Body of pancreas (tissue), 4 donors: ENCODE data around the gene CRACR2A. TPM values are rescaled to one million over a fixed set of nuclear protein-coding genes. Genes with fewer than 3 reads are reported as not detected.

Source experiments
- ATAC-seq: fragments of 150-250 bp; one replicate; pipeline ENCODE4 v1.9.1; 2016
- DNase-seq, 4 donors: peaks; one replicate each; pipeline ENCODE4 v3.0.0-alpha.2; 2019
- H3K27ac ChIP-seq, 4 donors: fragments of 200-600 bp; sonication (generic); 1 replicate in 3 of 4; 2 replicates in 1 of 4; pipeline versions ENCODE4 v1.5.1 to v1.6.1; 2016 to 2019; ENCODE audit warnings: mild to moderate bottlenecking in 1 of 4, mixed read lengths in 1 of 4, moderate library complexity in 1 of 4
- H3K27me3 ChIP-seq, 2 donors: fragments of 200-600 bp; sonication (generic); one replicate each; pipeline ENCODE4 v1.6.0; 2016; ENCODE audit warnings: mild to moderate bottlenecking in 1 of 2
- H3K36me3 ChIP-seq, 2 donors: fragments of 200-600 bp; sonication (generic); replicated peaks in 1 of 2; 2 replicates each; pipeline ENCODE4 v1.5.1; 2016; ENCODE audit warnings: low read depth in 2 of 2; ENCODE audit not compliant: insufficient read depth in 1 of 2
- H3K4me1 ChIP-seq: fragments of 200-600 bp; sonication (generic); one replicate; pipeline ENCODE4 v1.6.0; 2016
- H3K4me3 ChIP-seq, 2 donors: fragments of 200-600 bp; sonication (generic); 1 replicate in 1 of 2; 2 replicates in 1 of 2; pipeline ENCODE4 v1.5.1; 2016 to 2019
- H3K9me3 ChIP-seq, 3 donors: fragments of 200-600 bp; sonication (generic); 1 replicate in 2 of 3; 2 replicates in 1 of 3; pipeline ENCODE4 v1.5.1; 2016
- POLR2A ChIP-seq, 3 donors: fragments of 450-650 bp; IDR thresholded peaks; one replicate each; pipeline ENCODE4 v1.6.1; 2016; ENCODE audit warnings: antibody characterized with exemption in 3 of 3, mild to moderate bottlenecking in 2 of 3
- WGBS, 2 donors: methylation state at CpG; one replicate each; pipeline ENCODE4 v1.1.5; 2017; 5-methylcytosine and 5-hydroxymethylcytosine counted together
- intact Hi-C: fragments of 100-400 bp; cut with DNase I; formaldehyde crosslinking; loops from one replicate; pipeline ENCODE4 v1.15.1; 2023
- total RNA-seq, 2 donors: library from RNA; depleted of rRNA; stranded (reverse); fragments of >200 nt; gene quantifications; one replicate each; pipeline ENCODE4 v1.1.0, GENCODE V29; 2016
- TF ChIP-seq, protein P1 (sequence below), 7 experiments: fragments of 450-650 bp in 4 of 7; fragments of 200-600 bp in 3 of 7; sonication (generic) in 3 of 7; IDR thresholded peaks; one replicate each; pipeline ENCODE4 v1.5.1; 2016 to 2019; ENCODE audit warnings: antibody characterized with exemption in 7 of 7

Gene CRACR2A, protein sequence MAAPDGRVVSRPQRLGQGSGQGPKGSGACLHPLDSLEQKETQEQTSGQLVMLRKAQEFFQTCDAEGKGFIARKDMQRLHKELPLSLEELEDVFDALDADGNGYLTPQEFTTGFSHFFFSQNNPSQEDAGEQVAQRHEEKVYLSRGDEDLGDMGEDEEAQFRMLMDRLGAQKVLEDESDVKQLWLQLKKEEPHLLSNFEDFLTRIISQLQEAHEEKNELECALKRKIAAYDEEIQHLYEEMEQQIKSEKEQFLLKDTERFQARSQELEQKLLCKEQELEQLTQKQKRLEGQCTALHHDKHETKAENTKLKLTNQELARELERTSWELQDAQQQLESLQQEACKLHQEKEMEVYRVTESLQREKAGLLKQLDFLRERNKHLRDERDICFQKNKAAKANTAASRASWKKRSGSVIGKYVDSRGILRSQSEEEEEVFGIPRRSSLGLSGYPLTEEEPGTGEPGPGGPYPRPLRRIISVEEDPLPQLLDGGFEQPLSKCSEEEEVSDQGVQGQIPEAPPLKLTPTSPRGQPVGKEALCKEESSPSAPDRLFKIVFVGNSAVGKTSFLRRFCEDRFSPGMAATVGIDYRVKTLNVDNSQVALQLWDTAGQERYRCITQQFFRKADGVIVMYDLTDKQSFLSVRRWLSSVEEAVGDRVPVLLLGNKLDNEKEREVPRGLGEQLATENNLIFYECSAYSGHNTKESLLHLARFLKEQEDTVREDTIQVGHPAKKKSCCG
- 10 to 100 TPM in 1 of 2 donors, 1 to 10 TPM in 1; 7.0 to 13.8 TPM for total RNA-seq

DNA sequence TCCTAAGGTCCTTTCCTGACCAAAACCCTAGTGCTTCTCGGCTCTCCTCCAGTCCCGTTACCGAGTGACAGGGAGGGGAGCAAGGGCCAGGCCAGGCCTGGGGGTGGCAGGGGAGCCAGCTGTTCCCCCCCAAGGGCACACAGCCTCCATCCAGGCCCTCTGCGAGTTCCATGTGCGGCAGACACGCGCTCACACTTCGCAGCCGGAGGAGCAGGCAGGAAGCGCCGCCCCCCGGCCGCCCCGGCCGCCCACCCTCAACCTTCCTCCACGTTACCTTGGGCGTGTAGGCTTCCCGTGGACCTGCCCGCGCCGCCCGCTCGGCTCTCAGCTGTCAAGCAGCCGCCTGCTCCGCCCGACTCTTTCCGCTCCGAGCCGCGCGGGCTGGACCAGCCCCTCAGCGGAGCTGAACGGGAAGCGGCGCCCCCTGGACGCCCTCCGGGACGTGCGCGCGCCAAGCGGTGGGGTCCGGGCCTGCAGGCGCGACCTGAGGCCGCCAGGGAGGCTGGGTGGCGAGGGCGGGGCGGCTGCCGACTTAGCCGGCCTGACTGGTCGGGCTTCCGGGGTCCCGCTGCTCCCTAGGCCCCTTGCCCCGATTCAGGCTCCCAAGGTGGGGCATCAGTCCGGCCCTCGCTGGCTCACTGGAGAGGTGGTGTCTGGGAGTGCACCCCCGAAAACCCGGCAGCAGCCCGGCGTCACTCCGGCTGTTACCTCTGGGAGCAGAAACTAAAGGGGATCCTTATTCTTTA, at the start of gene CRACR2A:
Gene CRACR2A, minus strand, starts transcription at position 369 of the 746 bp plus-strand sequence. CDS start 56,110 bp downstream, outside the sequence.
- WGBS, 2 donors = 7 to 70% methylated on average over 9 to 47 of the region's 62 CpGs
- peak within 1 kb of the TSS; percentile 17 to 26 for H3K4me3 ChIP-seq
- peak within 1 kb of the TSS; percentile 50 to 72 (median 69) for H3K27ac ChIP-seq
- H3K9me3 ChIP-seq = no peaks in the 10 kb centered on the region
- H3K36me3 ChIP-seq = no peaks in the 10 kb centered on the region
- intact Hi-C loops = no loop called here
- peak in 2 of 3 donors; percentile 21 to 36 for TF ChIP-seq POLR2A (IDR thresholded peaks at IDR 0.05)
- TF ChIP-seq, protein P1, sequence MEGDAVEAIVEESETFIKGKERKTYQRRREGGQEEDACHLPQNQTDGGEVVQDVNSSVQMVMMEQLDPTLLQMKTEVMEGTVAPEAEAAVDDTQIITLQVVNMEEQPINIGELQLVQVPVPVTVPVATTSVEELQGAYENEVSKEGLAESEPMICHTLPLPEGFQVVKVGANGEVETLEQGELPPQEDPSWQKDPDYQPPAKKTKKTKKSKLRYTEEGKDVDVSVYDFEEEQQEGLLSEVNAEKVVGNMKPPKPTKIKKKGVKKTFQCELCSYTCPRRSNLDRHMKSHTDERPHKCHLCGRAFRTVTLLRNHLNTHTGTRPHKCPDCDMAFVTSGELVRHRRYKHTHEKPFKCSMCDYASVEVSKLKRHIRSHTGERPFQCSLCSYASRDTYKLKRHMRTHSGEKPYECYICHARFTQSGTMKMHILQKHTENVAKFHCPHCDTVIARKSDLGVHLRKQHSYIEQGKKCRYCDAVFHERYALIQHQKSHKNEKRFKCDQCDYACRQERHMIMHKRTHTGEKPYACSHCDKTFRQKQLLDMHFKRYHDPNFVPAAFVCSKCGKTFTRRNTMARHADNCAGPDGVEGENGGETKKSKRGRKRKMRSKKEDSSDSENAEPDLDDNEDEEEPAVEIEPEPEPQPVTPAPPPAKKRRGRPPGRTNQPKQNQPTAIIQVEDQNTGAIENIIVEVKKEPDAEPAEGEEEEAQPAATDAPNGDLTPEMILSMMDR (IDR thresholded peaks at IDR 0.05) = peak; percentile 37 to 86 (median 65)
- H3K27me3 ChIP-seq = no peaks in the 10 kb centered on the region
- DNase-seq = peak; percentile 51 to 79 (median 66)
- ATAC-seq = peak; percentile 56
- H3K4me1 ChIP-seq = peaks cover 35% of the 10 kb centered on the region

DNA sequence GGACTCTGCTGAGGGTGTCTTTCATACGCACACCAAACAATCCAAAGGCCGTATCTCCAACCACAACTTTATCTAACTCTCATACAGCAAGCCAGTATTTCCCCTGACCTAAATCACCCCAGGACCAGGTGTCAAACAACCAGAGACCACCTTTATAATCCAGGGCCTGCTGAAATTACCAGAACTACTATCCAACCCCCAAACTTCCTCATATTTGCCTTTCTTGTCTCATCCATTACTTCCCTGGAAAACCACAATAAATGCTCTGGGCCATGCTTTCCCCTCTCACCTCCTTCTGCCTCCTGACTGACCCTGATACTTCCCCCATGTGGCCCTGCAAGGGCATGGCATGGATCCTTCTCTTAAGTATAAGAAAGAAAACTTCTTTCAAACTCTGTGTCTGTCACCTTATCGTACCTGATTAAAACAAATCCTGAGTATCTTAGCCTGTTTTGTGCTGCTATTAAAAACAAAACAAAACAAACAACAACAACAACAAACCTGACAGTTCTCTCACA, 44.7 kb upstream of the CRACR2A start:
- Histone ChIP-seq H3K27ac (no peak overlapping the region), H3K36me3 (no peaks in the 10 kb centered on the region), H3K4me3 (no peak overlapping the region), H3K27me3 (no peaks in the 10 kb centered on the region), H3K9me3 (no peaks in the 10 kb centered on the region), H3K4me1 (peaks cover 3% of the 10 kb centered on the region)
- WGBS, 2 donors = 84 to 94% methylated on average over 3 of the region's 3 CpGs
- intact Hi-C loops = loop anchor here (5.0 kb wide), 1 partner anchor 500 kb away; no protein-coding TSS in a partner anchor
- TF ChIP-seq POLR2A (IDR thresholded peaks at IDR 0.05) = no peak
- TF ChIP-seq, protein P1 (IDR thresholded peaks at IDR 0.05) = peak in 1 of 7 experiments; percentile 4
- DNase-seq (no peak), ATAC-seq (no peak)

DNA sequence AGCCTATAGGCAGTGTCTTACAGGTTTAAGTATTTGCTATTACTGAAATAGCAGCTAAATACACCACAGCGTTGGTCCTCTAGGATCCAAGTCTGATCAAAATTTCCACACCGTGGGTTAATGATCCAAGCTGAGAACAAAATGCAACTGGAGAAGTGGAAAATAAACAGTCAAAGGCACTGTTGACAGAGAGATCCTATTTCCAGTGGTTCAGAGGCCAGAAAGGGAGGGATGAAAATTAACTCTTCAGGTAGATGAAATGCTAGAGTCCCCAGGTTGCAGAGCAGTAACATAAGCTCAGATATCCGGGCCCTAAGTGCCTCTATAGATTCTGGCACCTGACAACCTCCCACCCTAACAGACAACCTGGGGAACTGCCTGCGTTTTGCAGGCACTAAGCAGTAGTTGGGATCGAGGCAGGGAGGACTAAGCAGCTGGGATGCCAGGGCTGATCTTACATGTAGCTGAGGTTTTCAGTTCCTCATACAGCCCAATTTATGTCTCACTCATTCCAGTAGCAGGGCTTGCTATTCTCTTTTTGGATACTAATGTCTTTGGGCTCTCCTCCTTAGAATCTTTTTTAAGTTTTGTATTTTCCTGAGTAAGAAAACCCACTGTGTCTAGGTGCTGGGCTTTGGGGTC, 42.7 kb upstream of the CRACR2A start:
- peaks cover 4% of the 10 kb centered on the region for H3K4me1 ChIP-seq
- ATAC-seq = no peak
- WGBS, 2 donors = 27 to 35% methylated on average over 5 of the region's 5 CpGs
- no peaks in the 10 kb centered on the region for H3K36me3 ChIP-seq
- no peak overlapping the region for H3K27ac ChIP-seq
- intact Hi-C loops = loop anchor here (5.0 kb wide), 1 partner anchor 498 kb away; no protein-coding TSS in a partner anchor
- H3K27me3 ChIP-seq = no peaks in the 10 kb centered on the region
- no peak for TF ChIP-seq POLR2A (IDR thresholded peaks at IDR 0.05)
- TF ChIP-seq, protein P1 (IDR thresholded peaks at IDR 0.05) = no peak
- no peaks in the 10 kb centered on the region for H3K9me3 ChIP-seq
- peak in 1 of 4 donors; percentile 2 for DNase-seq
- H3K4me3 ChIP-seq = no peak overlapping the region

DNA sequence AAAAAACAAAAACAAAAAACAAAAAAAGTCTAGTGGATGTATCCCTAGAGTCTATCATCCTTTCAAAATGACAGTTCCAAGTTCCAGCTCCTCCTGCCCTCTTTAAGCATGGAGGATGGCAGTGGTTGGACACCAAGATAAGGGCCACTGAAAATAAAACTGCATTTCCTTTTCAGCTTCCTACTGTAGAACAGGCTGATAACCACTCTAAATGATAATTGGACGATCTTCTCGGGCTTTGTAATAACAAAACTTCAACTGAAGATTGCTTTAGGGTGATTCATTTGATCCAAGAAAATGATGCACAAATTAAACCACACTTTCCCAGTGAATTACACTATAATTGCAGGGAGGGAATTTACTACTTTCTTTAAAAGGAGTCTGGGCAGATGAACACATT, 42.2 kb upstream of the CRACR2A start:
- H3K9me3 ChIP-seq = no peaks in the 10 kb centered on the region
- 21 to 24% methylated on average over 2 of the region's 2 CpGs for WGBS, 2 donors
- TF ChIP-seq, protein P1 (IDR thresholded peaks at IDR 0.05) = no peak
- no peak for TF ChIP-seq POLR2A (IDR thresholded peaks at IDR 0.05)
- no peak overlapping the region for H3K27ac ChIP-seq
- no peak for ATAC-seq
- intact Hi-C loops = loop anchor here (5.0 kb wide), 1 partner anchor 498 kb away; no protein-coding TSS in a partner anchor
- H3K27me3 ChIP-seq = no peaks in the 10 kb centered on the region
- H3K4me1 ChIP-seq = peaks cover 4% of the 10 kb centered on the region
- DNase-seq = no peak
- H3K36me3 ChIP-seq = no peaks in the 10 kb centered on the region
- H3K4me3 ChIP-seq = no peak overlapping the region
